ENCODE data around the gene SART3. TPM values are rescaled to one million over a fixed set of nuclear protein-coding genes. Genes with fewer than 3 reads are reported as not detected.

SART3 gene
- total RNA-seq, 1 donor from 2014 or later = 82.5 TPM

GRCh38 chr12:108505129-108505528 is 55.8 kb downstream of the SART3 start:
- TF ChIP-seq CTCF (IDR thresholded peaks at IDR 0.05; ENCODE audit: unreplicated experiment) = no peak
- H3K4me3 Mint-ChIP-seq = no peak overlapping the region
- H3K27ac Mint-ChIP-seq = no peak overlapping the region
- H3K27me3 Mint-ChIP-seq (ENCODE audit: low read depth) = peaks cover 20% of the 10 kb centered on the region
- no peaks in the 10 kb centered on the region for H3K36me3 Mint-ChIP-seq
- no peaks in the 10 kb centered on the region for H3K4me1 Mint-ChIP-seq
- peaks cover 22% of the 10 kb centered on the region for H3K9me3 Mint-ChIP-seq
- no peak for DNase-seq (ENCODE audit: low spot score in 2 of 2, unreplicated experiment in 2 of 2)

GRCh38 chr12:108502922-108503321 is 58.1 kb downstream of the SART3 start:
- no peak for DNase-seq (ENCODE audit: low spot score in 2 of 2, unreplicated experiment in 2 of 2)
- Mint-ChIP-seq H3K36me3 (no peaks in the 10 kb centered on the region), H3K4me1 (no peaks in the 10 kb centered on the region), H3K9me3 (peaks cover 19% of the 10 kb centered on the region), H3K4me3 (no peak overlapping the region), H3K27me3 (ENCODE audit: low read depth) (peaks cover 25% of the 10 kb centered on the region), H3K27ac (no peak overlapping the region)
- TF ChIP-seq CTCF (IDR thresholded peaks at IDR 0.05; ENCODE audit: unreplicated experiment) = no peak

GRCh38 chr12:108498136-108498535 is 62.8 kb downstream of the SART3 start:
- Mint-ChIP-seq H3K27ac (no peak overlapping the region), H3K4me1 (no peaks in the 10 kb centered on the region), H3K9me3 (peaks cover 10% of the 10 kb centered on the region), H3K4me3 (no peak overlapping the region), H3K36me3 (no peaks in the 10 kb centered on the region), H3K27me3 (ENCODE audit: low read depth) (peaks cover 38% of the 10 kb centered on the region)
- TF ChIP-seq CTCF (IDR thresholded peaks at IDR 0.05; ENCODE audit: unreplicated experiment) = no peak
- no peak for DNase-seq (ENCODE audit: low spot score in 2 of 2, unreplicated experiment in 2 of 2)

GRCh38 chr12:108495823-108496579 is 65.0 kb downstream of the SART3 start:
- DNase-seq (ENCODE audit: low spot score in 2 of 2, unreplicated experiment in 2 of 2) = no peak
- no peaks in the 10 kb centered on the region for H3K36me3 Mint-ChIP-seq
- TF ChIP-seq CTCF (IDR thresholded peaks at IDR 0.05; ENCODE audit: unreplicated experiment) = no peak
- no peak overlapping the region for H3K27ac Mint-ChIP-seq
- peaks cover 38% of the 10 kb centered on the region for H3K27me3 Mint-ChIP-seq (ENCODE audit: low read depth)
- H3K4me3 Mint-ChIP-seq = no peak overlapping the region
- H3K4me1 Mint-ChIP-seq = no peaks in the 10 kb centered on the region
- H3K9me3 Mint-ChIP-seq = no peaks in the 10 kb centered on the region

- H3K36me3 Mint-ChIP-seq = no peaks in the 10 kb centered on the region
- peak; percentile 48 for TF ChIP-seq CTCF (IDR thresholded peaks at IDR 0.05; ENCODE audit: unreplicated experiment)
- no peaks in the 10 kb centered on the region for H3K4me1 Mint-ChIP-seq
- no peak for DNase-seq (ENCODE audit: low spot score in 2 of 2, unreplicated experiment in 2 of 2)
- peaks cover 34% of the 10 kb centered on the region for H3K27me3 Mint-ChIP-seq (ENCODE audit: low read depth)
- H3K9me3 Mint-ChIP-seq = no peaks in the 10 kb centered on the region
- no peak overlapping the region for H3K27ac Mint-ChIP-seq
- no peak overlapping the region for H3K4me3 Mint-ChIP-seq
Measured at GRCh38 chr12:108495054-108495453, 65.9 kb downstream of the SART3 start.
